ENCODE measurements around the gene ANKRD44.

DNA sequence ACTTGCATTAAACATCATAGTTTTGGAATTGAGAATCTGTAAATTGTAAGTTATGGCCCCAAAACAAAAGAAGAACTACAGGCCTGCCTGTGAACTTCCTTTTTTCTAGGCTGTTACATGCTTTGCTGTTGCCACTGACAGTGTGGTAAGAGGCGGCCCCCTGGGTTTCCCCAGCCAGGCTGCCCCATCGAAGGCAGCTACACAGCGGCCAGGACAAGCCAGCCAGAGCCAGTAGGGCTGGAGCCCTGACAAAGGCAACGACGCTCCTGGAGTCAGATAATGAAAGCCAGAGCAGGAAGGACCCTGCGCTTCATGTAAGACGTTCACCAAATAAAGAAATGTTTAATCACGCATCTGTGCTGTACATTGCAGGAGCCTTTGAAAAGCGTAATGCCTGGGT is 55.0 kb downstream of the ANKRD44 start:
- no peak for TF ChIP-seq EZH2phosphoT487 (IDR thresholded peaks at IDR 0.05; ENCODE audit: borderline replicate concordance, low read length)
- TF ChIP-seq, protein P1, sequence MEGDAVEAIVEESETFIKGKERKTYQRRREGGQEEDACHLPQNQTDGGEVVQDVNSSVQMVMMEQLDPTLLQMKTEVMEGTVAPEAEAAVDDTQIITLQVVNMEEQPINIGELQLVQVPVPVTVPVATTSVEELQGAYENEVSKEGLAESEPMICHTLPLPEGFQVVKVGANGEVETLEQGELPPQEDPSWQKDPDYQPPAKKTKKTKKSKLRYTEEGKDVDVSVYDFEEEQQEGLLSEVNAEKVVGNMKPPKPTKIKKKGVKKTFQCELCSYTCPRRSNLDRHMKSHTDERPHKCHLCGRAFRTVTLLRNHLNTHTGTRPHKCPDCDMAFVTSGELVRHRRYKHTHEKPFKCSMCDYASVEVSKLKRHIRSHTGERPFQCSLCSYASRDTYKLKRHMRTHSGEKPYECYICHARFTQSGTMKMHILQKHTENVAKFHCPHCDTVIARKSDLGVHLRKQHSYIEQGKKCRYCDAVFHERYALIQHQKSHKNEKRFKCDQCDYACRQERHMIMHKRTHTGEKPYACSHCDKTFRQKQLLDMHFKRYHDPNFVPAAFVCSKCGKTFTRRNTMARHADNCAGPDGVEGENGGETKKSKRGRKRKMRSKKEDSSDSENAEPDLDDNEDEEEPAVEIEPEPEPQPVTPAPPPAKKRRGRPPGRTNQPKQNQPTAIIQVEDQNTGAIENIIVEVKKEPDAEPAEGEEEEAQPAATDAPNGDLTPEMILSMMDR (conservative IDR thresholded peaks at IDR 0.05; ENCODE audit: low read depth, low read length): no peak
- TF ChIP-seq EZH2 (IDR thresholded peaks at IDR 0.05; ENCODE audit: low read length, unreplicated experiment): no peak

Measured in PC-3 (cell line).